ENCODE data around the gene LAMB4. TPM values are rescaled to one million over a fixed set of nuclear protein-coding genes. Genes with fewer than 3 reads are reported as not detected.

LAMB4 gene
- total and polyA plus RNA-seq, 2 donors (not counting 1 experiment from before 2014, with no cell fraction given) = not detected

DNA sequence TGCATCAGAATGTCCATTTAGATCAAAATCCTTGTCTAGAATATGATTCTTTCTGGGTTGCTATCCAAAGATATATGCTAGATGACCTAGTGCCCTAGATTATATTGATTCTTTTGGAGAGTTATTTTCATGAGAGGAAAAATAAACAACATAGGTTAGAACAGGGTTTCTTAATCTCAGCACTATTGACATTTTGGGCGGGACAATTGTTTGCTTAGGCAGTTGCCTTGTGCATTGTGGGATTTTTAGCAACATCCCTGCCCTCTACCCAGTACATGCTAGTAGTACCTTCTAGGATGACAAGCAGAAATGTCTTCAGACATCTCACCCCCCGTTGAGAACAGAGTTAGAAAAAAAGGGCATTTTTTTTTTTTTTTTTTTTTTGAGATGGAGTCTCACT is 102.0 kb downstream of the LAMB4 start:
- DNase-seq (no peak), ATAC-seq (ENCODE audit: low read depth) (no peak)
- no peak overlapping the region for H3K4me3 Mint-ChIP-seq
- H3K4me1 Mint-ChIP-seq = no peaks in the 10 kb centered on the region
- no CpG with 5 or more reads among the region's 2 CpGs for WGBS (ENCODE audit: insufficient coverage)
- intact Hi-C loops (cut with micrococcal nuclease) = no loop called here
- H3K9ac ChIP-seq (ENCODE audit: low read length) = no peak overlapping the region
- ChIA-PET CTCF (no interaction called here), POLR2A (no interaction called here)
- peaks cover 0 to 3% (median 0%) of the 10 kb centered on the region in 4 experiments for H3K27me3 ChIP-seq (replicated peaks in 1 of 4; ENCODE audit: control extremely low read depth in 1 of 4, control insufficient read depth in 3 of 4, insufficient read depth in 4 of 4, low read length in 3 of 4)
- H3K4me3 ChIP-seq (ENCODE audit: control extremely low read depth in 1 of 5, extremely low read depth in 1 of 5, insufficient read depth in 1 of 5, low read depth in 2 of 5, low read length in 4 of 5) = no peak overlapping the region
- H3K4me2 ChIP-seq (replicated peaks; ENCODE audit: low read depth, low read length, poor library complexity, severe bottlenecking) = no peak overlapping the region
- no peak overlapping the region for H3K27ac ChIP-seq (ENCODE audit: low read length in 2 of 2)
- TF ChIP-seq EZH2 (IDR thresholded peaks at IDR 0.05; ENCODE audit: borderline replicate concordance, insufficient read depth, low read depth, low read length, poor library complexity, severe bottlenecking) = no peak
- TF ChIP-seq, protein P1, sequence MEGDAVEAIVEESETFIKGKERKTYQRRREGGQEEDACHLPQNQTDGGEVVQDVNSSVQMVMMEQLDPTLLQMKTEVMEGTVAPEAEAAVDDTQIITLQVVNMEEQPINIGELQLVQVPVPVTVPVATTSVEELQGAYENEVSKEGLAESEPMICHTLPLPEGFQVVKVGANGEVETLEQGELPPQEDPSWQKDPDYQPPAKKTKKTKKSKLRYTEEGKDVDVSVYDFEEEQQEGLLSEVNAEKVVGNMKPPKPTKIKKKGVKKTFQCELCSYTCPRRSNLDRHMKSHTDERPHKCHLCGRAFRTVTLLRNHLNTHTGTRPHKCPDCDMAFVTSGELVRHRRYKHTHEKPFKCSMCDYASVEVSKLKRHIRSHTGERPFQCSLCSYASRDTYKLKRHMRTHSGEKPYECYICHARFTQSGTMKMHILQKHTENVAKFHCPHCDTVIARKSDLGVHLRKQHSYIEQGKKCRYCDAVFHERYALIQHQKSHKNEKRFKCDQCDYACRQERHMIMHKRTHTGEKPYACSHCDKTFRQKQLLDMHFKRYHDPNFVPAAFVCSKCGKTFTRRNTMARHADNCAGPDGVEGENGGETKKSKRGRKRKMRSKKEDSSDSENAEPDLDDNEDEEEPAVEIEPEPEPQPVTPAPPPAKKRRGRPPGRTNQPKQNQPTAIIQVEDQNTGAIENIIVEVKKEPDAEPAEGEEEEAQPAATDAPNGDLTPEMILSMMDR (IDR thresholded peaks at IDR 0.05) = no peak
- H3K9me3 Mint-ChIP-seq (ENCODE audit: insufficient read depth) = no peaks in the 10 kb centered on the region
- no peaks in the 10 kb centered on the region for H3K79me2 ChIP-seq (ENCODE audit: control insufficient read depth, insufficient read depth, low read length)
- no peak overlapping the region for H2AFZ ChIP-seq (ENCODE audit: insufficient read depth, low read depth, low read length, poor library complexity, severe bottlenecking)
- H3K36me3 ChIP-seq (replicated peaks in 1 of 2; ENCODE audit: control extremely low read depth in 1 of 2, control insufficient read depth in 1 of 2, extremely low read depth in 1 of 2, insufficient read depth in 2 of 2, low read length in 1 of 2) = no peaks in the 10 kb centered on the region
- no peaks in the 10 kb centered on the region for H4K20me1 ChIP-seq (ENCODE audit: control insufficient read depth, insufficient read depth, low read length, poor library complexity, severe bottlenecking)
- no peak overlapping the region for H3K27ac Mint-ChIP-seq
- no peaks in the 10 kb centered on the region for H3K4me1 ChIP-seq (ENCODE audit: control insufficient read depth in 2 of 2, insufficient read depth in 2 of 2, low read length in 2 of 2)
- no peaks in the 10 kb centered on the region for H3K9me3 ChIP-seq (ENCODE audit: control extremely low read depth in 1 of 3, control insufficient read depth in 2 of 3, insufficient read depth in 1 of 3, low read length in 2 of 3)
- H3K27me3 Mint-ChIP-seq = peaks cover 29% of the 10 kb centered on the region

DNA sequence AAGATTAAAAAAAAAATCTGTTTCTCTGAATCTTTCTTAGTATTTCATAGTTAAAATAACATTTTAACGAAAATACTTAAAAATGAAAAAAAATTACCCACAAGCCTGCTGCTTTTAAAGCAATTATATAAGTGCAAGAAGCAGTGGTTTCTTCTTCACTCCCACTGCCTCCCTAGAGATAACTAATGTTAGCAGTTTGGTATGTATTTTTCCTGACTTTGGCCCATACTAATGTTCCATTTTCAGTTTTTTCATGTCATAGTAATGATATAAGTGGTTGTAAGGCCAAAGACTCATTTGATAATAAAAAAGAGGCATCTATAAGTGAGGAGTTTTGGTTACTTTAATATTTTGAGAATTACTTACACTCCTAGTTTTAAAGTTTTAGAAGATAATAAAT is 102.9 kb downstream of the LAMB4 start:
- no peak overlapping the region for H3K4me2 ChIP-seq (replicated peaks; ENCODE audit: low read depth, low read length, poor library complexity, severe bottlenecking)
- no peak overlapping the region for H3K9ac ChIP-seq (ENCODE audit: low read length)
- intact Hi-C loops (cut with micrococcal nuclease) = no loop called here
- H3K36me3 ChIP-seq (replicated peaks in 1 of 2; ENCODE audit: control extremely low read depth in 1 of 2, control insufficient read depth in 1 of 2, extremely low read depth in 1 of 2, insufficient read depth in 2 of 2, low read length in 1 of 2) = no peaks in the 10 kb centered on the region
- no peaks in the 10 kb centered on the region for H3K4me1 ChIP-seq (ENCODE audit: control insufficient read depth in 2 of 2, insufficient read depth in 2 of 2, low read length in 2 of 2)
- no peak overlapping the region for H2AFZ ChIP-seq (ENCODE audit: insufficient read depth, low read depth, low read length, poor library complexity, severe bottlenecking)
- ChIA-PET CTCF (no interaction called here), POLR2A (no interaction called here)
- no peaks in the 10 kb centered on the region for H3K4me1 Mint-ChIP-seq
- peaks cover 29% of the 10 kb centered on the region for H3K27me3 Mint-ChIP-seq
- TF ChIP-seq EZH2 (IDR thresholded peaks at IDR 0.05; ENCODE audit: borderline replicate concordance, insufficient read depth, low read depth, low read length, poor library complexity, severe bottlenecking) = no peak
- TF ChIP-seq, protein P1 (IDR thresholded peaks at IDR 0.05) = no peak
- DNase-seq = no peak
- WGBS (ENCODE audit: insufficient coverage) = no CpG with 5 or more reads among the region's 1 CpG
- no peaks in the 10 kb centered on the region for H4K20me1 ChIP-seq (ENCODE audit: control insufficient read depth, insufficient read depth, low read length, poor library complexity, severe bottlenecking)
- no peak for ATAC-seq (ENCODE audit: low read depth)
- H3K79me2 ChIP-seq (ENCODE audit: control insufficient read depth, insufficient read depth, low read length) = no peaks in the 10 kb centered on the region
- H3K27ac ChIP-seq (ENCODE audit: low read length in 2 of 2) = no peak overlapping the region
- H3K27me3 ChIP-seq (replicated peaks in 1 of 4; ENCODE audit: control extremely low read depth in 1 of 4, control insufficient read depth in 3 of 4, insufficient read depth in 4 of 4, low read length in 3 of 4) = peaks cover 0 to 3% (median 0%) of the 10 kb centered on the region in 4 experiments
- no peak overlapping the region for H3K27ac Mint-ChIP-seq
- H3K4me3 ChIP-seq (ENCODE audit: control extremely low read depth in 1 of 5, extremely low read depth in 1 of 5, insufficient read depth in 1 of 5, low read depth in 2 of 5, low read length in 4 of 5) = no peak overlapping the region
- no peak overlapping the region for H3K4me3 Mint-ChIP-seq
- no peaks in the 10 kb centered on the region for H3K9me3 Mint-ChIP-seq (ENCODE audit: insufficient read depth)
- H3K9me3 ChIP-seq (ENCODE audit: control extremely low read depth in 1 of 3, control insufficient read depth in 2 of 3, insufficient read depth in 1 of 3, low read length in 2 of 3) = no peaks in the 10 kb centered on the region
